ENCODE measurements around the gene STAG1. TPM values are rescaled to one million over a fixed set of nuclear protein-coding genes. Genes with fewer than 3 reads are reported as not detected.

STAG1 gene
- total and polyA plus RNA-seq, 9 of the 15 experiments (the other 6 are each of a cell fraction or from before 2014, with no cell fraction given), result 2.7 to 17.7 (median 8.8) TPM

DNA sequence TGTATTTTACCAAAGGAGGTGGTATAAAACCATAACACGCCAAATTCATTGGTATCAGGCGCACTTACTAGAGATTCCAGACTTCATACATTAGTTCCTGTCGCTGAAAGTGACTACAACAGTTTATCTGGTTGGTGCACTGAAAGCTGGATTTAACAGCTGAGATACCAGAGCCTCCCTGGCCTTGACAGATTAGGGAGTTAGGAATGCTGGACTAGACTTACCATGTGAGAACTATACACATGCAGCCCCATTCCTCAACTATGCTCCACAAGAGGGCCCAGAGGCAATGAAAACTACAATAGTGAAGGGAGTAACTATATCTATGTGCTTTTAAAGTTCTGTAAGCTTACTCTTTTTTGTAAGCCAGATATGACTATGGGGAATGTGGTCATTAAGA, 174.4 kb downstream of the STAG1 start (continued):
- TF ChIP-seq, protein P1, sequence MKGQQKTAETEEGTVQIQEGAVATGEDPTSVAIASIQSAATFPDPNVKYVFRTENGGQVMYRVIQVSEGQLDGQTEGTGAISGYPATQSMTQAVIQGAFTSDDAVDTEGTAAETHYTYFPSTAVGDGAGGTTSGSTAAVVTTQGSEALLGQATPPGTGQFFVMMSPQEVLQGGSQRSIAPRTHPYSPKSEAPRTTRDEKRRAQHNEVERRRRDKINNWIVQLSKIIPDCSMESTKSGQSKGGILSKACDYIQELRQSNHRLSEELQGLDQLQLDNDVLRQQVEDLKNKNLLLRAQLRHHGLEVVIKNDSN (CRISPR knock-in tag; IDR thresholded peaks at IDR 0.05), result no peak
- TF ChIP-seq HMG20A (CRISPR knock-in tag; conservative IDR thresholded peaks at IDR 0.05) (no peak), CBX5 (IDR thresholded peaks at IDR 0.05; ENCODE audit: borderline replicate concordance, low read depth) (no peak), HDAC1 (IDR thresholded peaks at IDR 0.05) (peak in 1 of 2 experiments; percentile 44; a peak in 1 of 4 replicates), NCOA4 (IDR thresholded peaks at IDR 0.05; ENCODE audit: partially characterized antibody) (no peak), CBX3 (IDR thresholded peaks at IDR 0.05; ENCODE audit: borderline replicate concordance in 1 of 2, low read length in 2 of 2) (0 out of 3 replicates have a peak, but pooled peaks of 1 of the 2 experiments have one; percentile 51), ZKSCAN1 (IDR thresholded peaks at IDR 0.05; ENCODE audit: low read depth, low read length) (no peak), MAFF (IDR thresholded peaks at IDR 0.05; ENCODE audit: low read length) (no peak), TCFL5 (CRISPR knock-in tag; conservative IDR thresholded peaks at IDR 0.05) (no peak), CC2D1A (IDR thresholded peaks at IDR 0.05) (peak; percentile 49; the same call in 1 of the 2 replicates), NFRKB (IDR thresholded peaks at IDR 0.05; ENCODE audit: low read depth) (no peak)
- TF ChIP-seq, protein P2, sequence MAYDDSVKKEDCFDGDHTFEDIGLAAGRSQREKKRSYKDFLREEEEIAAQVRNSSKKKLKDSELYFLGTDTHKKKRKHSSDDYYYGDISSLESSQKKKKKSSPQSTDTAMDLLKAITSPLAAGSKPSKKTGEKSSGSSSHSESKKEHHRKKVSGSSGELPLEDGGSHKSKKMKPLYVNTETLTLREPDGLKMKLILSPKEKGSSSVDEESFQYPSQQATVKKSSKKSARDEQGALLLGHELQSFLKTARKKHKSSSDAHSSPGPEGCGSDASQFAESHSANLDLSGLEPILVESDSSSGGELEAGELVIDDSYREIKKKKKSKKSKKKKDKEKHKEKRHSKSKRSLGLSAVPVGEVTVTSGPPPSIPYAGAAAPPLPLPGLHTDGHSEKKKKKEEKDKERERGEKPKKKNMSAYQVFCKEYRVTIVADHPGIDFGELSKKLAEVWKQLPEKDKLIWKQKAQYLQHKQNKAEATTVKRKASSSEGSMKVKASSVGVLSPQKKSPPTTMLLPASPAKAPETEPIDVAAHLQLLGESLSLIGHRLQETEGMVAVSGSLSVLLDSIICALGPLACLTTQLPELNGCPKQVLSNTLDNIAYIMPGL (CRISPR knock-in tag; IDR thresholded peaks at IDR 0.05), result no peak
- TF ChIP-seq, protein P3, sequence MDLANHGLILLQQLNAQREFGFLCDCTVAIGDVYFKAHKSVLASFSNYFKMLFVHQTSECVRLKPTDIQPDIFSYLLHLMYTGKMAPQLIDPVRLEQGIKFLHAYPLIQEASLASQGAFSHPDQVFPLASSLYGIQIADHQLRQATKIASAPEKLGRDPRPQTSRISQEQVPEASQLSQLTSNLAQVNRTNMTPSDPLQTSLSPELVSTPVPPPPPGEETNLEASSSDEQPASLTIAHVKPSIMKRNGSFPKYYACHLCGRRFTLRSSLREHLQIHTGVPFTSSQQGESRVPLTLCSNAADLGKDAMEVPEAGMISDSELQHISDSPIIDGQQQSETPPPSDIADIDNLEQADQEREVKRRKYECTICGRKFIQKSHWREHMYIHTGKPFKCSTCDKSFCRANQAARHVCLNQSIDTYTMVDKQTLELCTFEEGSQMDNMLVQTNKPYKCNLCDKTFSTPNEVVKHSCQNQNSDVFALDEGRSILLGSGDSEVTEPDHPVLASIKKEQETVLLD (IDR thresholded peaks at IDR 0.05), result no peak
- TF ChIP-seq, protein P4, sequence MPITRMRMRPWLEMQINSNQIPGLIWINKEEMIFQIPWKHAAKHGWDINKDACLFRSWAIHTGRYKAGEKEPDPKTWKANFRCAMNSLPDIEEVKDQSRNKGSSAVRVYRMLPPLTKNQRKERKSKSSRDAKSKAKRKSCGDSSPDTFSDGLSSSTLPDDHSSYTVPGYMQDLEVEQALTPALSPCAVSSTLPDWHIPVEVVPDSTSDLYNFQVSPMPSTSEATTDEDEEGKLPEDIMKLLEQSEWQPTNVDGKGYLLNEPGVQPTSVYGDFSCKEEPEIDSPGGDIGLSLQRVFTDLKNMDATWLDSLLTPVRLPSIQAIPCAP (CRISPR knock-in tag; IDR thresholded peaks at IDR 0.05; ENCODE audit: borderline replicate concordance), result no peak
- TF ChIP-seq, protein P5, sequence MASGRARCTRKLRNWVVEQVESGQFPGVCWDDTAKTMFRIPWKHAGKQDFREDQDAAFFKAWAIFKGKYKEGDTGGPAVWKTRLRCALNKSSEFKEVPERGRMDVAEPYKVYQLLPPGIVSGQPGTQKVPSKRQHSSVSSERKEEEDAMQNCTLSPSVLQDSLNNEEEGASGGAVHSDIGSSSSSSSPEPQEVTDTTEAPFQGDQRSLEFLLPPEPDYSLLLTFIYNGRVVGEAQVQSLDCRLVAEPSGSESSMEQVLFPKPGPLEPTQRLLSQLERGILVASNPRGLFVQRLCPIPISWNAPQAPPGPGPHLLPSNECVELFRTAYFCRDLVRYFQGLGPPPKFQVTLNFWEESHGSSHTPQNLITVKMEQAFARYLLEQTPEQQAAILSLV (tag; IDR thresholded peaks at IDR 0.05), result no peak
- TF ChIP-seq, protein P6, sequence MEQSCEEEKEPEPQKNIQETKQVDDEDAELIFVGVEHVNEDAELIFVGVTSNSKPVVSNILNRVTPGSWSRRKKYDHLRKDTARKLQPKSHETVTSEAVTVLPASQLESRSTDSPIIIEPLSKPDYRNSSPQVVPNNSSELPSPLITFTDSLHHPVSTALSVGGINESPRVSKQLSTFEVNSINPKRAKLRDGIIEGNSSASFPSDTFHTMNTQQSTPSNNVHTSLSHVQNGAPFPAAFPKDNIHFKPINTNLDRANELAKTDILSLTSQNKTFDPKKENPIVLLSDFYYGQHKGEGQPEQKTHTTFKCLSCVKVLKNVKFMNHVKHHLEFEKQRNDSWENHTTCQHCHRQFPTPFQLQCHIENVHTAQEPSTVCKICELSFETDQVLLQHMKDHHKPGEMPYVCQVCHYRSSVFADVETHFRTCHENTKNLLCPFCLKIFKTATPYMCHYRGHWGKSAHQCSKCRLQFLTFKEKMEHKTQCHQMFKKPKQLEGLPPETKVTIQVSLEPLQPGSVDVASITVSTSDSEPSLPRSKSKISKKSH (CRISPR knock-in tag; IDR thresholded peaks at IDR 0.05), result no peak
- TF ChIP-seq, protein P7, sequence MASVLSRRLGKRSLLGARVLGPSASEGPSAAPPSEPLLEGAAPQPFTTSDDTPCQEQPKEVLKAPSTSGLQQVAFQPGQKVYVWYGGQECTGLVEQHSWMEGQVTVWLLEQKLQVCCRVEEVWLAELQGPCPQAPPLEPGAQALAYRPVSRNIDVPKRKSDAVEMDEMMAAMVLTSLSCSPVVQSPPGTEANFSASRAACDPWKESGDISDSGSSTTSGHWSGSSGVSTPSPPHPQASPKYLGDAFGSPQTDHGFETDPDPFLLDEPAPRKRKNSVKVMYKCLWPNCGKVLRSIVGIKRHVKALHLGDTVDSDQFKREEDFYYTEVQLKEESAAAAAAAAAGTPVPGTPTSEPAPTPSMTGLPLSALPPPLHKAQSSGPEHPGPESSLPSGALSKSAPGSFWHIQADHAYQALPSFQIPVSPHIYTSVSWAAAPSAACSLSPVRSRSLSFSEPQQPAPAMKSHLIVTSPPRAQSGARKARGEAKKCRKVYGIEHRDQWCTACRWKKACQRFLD (CRISPR knock-in tag; IDR thresholded peaks at IDR 0.05), result no peak

All from K562 (cell line).